Stimulated activated CD8-positive, alpha-beta memory T cell treated with anti-CD3 and anti-CD28 coated beads, Interleukin-15, amount 100 ng/mL, for 4 hours (primary cell): Measurements from ENCODE around the gene PAX4.
"Not testable (repeated sequence)": the region's sequence is repeated elsewhere in the genome, so short reads cannot be mapped to it uniquely, and the experiment has no call there.

Source experiments
- DNase-seq, 2 donors: peaks; one replicate each; pipeline ENCODE4 v3.0.0-alpha.2; 2020; ENCODE audit warnings: low read depth in 2 of 2

The PAX4 gene

DNA sequence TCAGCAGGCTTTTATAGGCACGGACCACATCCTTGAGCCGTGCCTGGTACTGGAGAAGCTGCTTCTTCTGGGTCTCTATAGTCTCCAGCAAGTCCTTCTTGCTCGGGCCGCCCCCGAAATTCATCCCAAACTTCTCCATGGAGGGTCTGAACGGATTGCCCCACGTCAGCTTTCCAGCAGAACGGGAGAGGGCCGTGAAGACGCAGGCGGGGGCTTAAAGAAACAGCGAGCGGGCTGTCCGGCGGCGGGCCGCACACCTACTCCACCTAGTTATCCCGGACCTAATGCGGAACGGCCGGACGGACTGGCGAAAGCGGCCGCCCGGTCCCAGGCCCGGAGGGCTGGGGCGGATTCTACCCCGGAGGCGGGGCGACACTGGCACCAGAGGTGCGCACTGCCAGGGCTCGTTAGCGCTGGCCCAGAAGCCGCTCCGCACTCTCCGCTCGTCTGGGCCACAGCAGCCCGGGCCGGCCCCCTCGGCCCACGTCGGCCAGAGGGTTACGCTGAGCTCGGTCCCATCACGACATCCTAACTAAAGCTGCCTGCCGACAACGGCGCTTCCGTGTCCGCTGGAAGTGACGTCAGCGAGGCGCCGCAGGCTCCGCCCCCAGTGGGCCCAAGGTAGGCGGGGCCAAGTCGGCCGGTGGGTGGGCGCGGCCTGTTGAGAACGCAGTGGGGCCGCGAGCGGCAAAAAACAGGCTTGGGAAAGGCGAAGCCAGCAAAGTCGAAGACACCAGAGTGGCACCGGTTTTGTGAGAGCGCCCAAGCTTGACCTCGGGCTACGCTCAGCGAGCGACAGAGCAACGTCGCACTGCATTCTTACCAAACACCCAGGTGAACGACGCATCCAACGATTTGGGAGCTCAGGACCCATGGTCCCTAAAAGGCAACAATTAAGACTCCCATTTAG, 32.6 kb downstream of the PAX4 start, which contains the start of gene GCC1:
Gene GCC1 (minus strand): TSS at position 553 of the 910 bp plus-strand sequence. CDS start 414 bp downstream, at position 139.
- peak; percentile 81 to 82 for DNase-seq

GRCh38 chr7:127584648-127585043, 33.3 kb downstream of the PAX4 start:
- DNase-seq, result no peak

DNA sequence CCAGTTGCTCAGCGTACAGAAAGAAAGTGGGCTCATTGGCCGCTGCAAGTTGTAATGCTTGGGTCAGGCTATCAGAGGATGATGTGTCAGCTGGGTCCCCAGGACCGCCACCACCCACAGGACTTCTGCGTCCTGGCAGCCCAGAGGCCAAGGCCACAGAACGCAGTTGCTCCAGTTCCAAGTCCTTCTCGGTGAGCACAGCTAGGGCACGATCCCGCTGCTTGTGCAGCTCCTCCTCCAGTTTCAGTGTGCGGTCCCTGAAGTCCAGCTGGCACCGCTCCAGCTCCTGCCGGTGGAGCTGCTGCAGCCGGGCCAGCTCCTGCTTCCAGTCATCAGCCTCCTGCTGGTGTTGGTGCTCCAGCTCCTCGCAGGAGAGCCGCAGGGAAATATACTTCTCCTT, 35.6 kb downstream of the PAX4 start:
- DNase-seq, result no peak

- DNase-seq, result no peak
These were observed 36.2 kb downstream of the PAX4 start for GRCh38 chr7:127581716-127582115.

GRCh38 chr7:127580612-127581011, 37.3 kb downstream of the PAX4 start:
- DNase-seq, result no peak

- no peak for DNase-seq
These were observed 39.1 kb downstream of the PAX4 start for GRCh38 chr7:127578711-127579275.

- DNase-seq, result no peak
These were observed 39.8 kb downstream of the PAX4 start for GRCh38 chr7:127578036-127578684.

DNA sequence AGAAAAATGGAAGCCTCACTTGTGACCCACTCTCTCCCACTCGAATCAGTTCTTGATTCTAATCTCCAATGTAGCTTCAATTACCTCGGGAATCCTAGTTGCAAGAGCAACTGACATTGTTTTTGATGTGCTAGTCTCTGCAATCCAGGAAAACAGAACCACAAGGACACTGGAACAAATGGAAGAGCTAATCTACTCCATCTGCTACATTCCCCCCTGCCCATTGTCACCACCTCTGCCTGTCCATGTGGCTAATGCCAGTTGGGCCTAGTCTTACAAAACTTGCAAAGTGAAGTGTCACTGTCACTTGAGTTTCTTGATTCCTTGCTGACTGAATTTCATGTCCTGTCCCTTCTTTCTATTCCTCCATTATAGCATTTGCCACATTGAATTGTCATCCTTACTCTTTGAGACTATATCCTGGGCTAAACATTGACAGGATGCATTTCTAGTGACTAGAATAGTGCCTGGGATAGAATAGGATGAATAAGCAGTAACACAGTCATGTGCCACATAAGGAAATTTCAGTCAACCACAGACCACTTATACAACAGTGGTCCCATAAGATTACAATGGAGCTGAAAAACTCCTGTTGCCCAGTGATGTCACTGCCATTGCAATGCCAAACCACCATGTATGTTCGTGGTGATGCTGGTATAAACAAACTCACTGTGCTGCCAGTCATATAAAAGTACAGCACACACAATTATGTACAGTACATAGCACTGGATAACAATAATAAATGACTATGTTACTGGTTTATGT, 46.0 kb downstream of the PAX4 start:
- no peak for DNase-seq

- DNase-seq, result not testable (repeated sequence)
These were observed 49.9 kb downstream of the PAX4 start for GRCh38 chr7:127568034-127568433.

DNA sequence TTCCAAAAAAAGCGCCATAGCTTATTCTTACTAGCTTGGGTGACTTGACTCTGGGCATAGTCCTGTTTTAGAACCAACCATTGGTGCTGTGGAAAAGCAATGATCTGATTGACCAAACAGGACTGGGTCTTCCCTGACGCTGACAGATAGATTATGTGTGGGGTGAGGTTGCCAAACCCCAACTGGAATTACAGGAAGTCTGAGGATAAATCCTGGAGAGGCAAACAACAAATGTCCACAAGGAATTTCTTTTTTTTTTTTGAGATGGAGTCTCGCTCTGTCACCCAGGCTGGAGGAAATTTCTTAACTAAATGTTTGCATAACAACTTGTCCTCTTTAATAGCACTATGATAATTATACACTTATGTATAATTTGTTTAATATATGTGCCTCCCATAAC, 51.7 kb downstream of the PAX4 start:
- DNase-seq, result no peak
